GM12872 (cell line): ENCODE measurements around the gene ALCAM.

Experiments
- TF ChIP-seq, protein P1 (sequence below): IDR thresholded peaks from 3 replicates; pipeline ENCODE4 v1.5.1; 2011; ENCODE audit warnings: low read depth, mild to moderate bottlenecking, low read length, moderate library complexity; ENCODE audit not compliant: insufficient read depth

Gene ALCAM

DNA sequence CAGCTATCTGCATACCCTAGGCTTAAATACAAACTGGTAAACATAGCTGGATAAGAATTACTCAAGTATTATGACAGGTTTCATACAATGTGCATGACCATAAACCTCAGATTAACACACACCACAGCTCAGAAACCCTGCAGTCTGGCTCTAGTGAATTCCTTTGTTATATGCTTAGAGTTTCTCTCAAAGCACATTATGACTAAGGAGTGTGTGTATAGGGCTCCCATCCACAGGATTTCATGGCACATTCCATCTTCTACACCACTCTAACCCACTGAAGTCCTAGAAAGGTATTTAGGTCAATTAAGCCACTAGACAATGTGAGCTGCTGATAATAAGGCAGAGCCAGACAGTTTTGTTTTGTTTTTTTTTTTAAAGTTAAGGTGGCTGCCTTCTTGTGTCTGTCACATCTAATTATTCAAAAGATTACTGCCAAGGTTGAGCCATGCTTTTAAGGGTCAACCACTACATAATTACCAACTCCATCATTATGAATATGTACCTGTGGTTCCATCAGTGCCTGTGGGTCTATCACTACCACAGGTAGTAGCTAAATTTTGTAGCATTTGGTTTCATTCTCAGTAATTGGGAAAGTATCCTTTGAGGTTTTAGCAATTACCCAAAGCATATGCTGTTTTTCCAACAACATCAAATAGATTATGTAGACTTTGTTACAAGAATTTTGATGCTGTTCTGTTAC, 107.0 kb downstream of the ALCAM start:
- TF ChIP-seq, protein P1, sequence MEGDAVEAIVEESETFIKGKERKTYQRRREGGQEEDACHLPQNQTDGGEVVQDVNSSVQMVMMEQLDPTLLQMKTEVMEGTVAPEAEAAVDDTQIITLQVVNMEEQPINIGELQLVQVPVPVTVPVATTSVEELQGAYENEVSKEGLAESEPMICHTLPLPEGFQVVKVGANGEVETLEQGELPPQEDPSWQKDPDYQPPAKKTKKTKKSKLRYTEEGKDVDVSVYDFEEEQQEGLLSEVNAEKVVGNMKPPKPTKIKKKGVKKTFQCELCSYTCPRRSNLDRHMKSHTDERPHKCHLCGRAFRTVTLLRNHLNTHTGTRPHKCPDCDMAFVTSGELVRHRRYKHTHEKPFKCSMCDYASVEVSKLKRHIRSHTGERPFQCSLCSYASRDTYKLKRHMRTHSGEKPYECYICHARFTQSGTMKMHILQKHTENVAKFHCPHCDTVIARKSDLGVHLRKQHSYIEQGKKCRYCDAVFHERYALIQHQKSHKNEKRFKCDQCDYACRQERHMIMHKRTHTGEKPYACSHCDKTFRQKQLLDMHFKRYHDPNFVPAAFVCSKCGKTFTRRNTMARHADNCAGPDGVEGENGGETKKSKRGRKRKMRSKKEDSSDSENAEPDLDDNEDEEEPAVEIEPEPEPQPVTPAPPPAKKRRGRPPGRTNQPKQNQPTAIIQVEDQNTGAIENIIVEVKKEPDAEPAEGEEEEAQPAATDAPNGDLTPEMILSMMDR, result no peak

DNA sequence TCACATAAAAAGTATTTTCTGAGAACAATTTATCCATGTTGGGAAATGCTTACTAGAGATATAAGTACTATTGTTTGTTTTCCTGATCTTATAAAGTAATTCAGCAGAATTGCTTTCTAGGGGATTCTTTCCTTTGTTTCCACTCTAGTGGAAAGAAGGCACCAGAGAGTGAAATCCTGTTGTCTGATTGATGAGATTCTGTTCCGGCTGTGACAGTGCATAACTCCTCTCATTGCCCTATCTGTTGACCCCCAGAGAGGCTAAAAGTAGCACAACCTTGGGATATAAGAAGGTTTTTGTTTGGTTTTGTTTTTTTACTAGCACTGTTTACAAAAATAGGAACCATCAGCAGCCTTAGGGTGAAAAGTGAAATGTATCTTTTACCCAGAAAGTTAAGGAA, 114.1 kb downstream of the ALCAM start:
- TF ChIP-seq, protein P1, result no peak

GRCh38 chr3:105483476-105483875, 116.8 kb downstream of the ALCAM start:
- TF ChIP-seq, protein P1, result no peak

DNA sequence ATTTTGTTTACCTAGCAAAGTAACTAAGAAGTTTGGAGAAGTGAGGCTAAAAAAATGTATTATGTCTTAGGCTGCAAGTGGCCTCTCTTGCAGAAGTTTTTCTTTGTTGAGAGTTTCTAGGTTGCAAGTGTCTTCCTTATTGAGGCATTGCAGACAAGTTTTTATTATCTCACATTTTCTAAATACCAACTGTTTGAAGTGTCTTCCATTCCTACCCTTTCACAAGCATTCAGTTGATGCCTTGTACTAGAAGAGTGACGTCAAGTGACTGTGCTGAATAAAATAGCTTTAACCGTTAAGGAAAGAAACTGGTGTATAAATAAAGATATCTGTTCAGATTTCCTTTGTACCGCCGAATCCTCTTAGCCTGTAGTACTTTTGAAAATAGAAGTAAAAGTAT, 123.3 kb downstream of the ALCAM start:
- TF ChIP-seq, protein P1, result no peak

DNA sequence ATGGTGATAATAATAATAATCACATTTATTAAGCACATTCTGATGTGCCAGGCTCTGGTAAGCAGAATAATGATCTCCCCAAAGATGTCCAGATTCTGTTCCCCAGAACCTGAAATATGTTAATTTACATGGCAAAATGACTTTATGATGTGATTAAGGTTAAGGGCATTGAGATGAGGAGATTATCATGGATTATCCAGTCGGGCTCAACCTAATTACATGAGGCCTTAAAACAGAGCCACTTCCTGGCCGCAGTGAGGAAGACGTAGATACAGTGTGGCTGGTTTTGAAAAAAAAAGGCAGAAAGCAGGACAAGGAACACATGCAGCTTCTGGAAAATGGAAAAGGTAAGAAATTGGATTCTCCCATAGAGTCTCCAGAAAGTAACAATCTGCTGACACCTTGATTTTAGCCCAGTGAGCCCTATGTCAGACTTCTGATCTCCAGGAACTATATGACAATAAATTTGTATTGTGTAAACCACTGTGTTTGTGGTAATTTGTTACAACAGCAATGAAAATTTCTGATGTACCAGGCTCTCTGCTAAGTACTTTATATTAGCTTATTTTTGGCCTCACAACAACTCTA, 126.7 kb downstream of the ALCAM start:
- TF ChIP-seq, protein P1, result no peak

DNA sequence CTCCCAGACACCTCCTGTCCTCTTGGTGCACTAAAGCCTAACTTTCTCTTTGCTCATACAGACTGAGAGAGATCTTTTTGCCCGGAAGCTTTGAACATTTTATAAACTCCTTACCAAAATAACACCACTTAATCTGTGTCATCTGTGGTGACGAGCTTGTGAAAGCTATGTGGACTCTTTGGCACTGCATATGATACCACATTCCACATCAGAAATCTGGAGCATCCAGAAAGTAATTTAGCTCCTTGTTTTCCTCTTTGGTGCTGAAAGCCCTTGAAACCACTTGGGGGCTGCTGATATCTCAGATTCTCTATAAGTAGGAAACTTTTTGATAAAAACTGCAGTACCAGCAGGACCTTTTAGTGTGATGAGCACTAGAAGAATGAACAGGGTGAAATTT, 128.3 kb downstream of the ALCAM start:
- TF ChIP-seq, protein P1, result no peak

- TF ChIP-seq, protein P1, result no peak
These were observed 129.6 kb downstream of the ALCAM start for GRCh38 chr3:105496343-105496742.
